Epithelial cell of alveolus of lung (primary cell): ENCODE results near the gene SEC61G. TPM values are rescaled to one million over a fixed set of nuclear protein-coding genes. Genes with fewer than 3 reads are reported as not detected.

Experiments used
- total RNA-seq: library from RNA; depleted of rRNA; stranded (reverse); fragments of >200 nt; gene quantifications from 2 replicates; pipeline ENCODE4 v1.2.1, GENCODE V29; 2015

SEC61G gene
- total RNA-seq, result 578 and 641 TPM in 2 replicates

DNA sequence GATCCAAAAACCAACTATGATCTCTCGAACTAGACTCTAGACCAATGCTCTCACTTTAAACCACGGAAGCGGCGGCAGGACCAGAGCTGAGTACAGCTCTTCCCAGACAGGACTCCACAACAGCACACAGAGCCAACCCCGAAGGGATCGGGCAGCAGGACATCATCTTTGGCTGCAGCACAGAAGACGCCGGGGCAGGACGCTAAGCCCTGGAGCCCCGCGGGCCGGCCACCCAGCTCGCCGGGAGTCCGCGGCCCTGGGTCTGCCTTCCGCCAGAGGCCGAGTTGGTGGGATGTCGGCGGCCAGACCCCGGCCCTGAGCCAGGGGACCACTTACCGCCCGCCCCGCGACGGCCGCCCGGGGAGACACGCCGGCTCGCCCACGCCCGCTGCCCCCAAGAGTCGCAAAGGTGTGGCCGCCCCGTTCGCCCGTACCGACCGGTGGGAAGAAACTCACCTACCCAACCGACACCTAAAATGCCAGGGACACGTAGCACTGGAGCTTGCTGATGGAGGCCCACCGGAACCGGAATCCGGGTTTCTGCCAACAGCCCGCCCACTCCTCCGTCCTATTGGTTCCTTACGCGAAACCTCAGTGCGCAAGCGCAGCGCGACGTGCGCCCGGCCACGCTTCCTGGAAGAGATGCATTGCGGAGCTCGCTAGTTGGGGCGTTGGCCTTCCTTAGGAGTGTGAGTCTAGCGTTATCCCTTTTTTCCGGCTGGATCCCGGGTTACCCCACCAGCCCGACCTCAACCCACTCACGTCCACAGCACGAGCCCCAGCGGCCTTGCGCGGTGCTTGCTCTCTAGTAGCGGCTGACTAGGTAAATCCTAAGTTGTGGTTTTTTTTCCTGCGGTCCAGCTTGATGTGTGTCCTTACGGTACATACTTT is at the start of gene SEC61G:
TSS of gene SEC61G (minus strand) at position 510 of the 891 bp plus-strand sequence. CDS start 1,623 bp downstream, outside the sequence.

Other genes with a start within 250 kb of the SEC61G start
- not detected in 2 replicates for gene VSTM2A, start 216.8 kb downstream of the SEC61G start, total RNA-seq